Fibroblast of skin of scalp (primary cell): ENCODE measurements around the gene ACADSB.
A peak's percentile ranks its signal among the peaks of the same experiment; 100 is the strongest.

ENCODE experiments used
- DNase-seq: peaks from one replicate; pipeline ENCODE4 v3.0.0-alpha.2; 2013

Gene ACADSB

DNA sequence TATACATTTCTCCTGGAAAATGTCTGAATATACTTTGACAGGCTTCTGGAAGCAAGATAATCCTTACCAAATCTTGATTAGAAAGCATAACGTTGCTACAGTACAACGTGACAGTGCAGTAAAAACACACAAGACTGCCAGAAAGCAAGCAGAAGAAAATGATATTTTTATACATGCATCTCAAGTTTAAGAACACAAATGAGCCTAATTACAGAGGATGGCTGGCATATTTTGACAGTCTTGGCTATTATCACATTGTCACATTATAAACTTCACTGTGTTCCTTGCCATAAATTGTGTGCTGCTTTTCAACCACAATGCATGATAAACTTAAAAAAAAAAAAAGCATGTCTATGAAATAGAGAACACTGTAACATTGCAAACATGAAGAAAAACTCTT is 4.5 kb upstream of the ACADSB start:
- DNase-seq, result no peak

DNA sequence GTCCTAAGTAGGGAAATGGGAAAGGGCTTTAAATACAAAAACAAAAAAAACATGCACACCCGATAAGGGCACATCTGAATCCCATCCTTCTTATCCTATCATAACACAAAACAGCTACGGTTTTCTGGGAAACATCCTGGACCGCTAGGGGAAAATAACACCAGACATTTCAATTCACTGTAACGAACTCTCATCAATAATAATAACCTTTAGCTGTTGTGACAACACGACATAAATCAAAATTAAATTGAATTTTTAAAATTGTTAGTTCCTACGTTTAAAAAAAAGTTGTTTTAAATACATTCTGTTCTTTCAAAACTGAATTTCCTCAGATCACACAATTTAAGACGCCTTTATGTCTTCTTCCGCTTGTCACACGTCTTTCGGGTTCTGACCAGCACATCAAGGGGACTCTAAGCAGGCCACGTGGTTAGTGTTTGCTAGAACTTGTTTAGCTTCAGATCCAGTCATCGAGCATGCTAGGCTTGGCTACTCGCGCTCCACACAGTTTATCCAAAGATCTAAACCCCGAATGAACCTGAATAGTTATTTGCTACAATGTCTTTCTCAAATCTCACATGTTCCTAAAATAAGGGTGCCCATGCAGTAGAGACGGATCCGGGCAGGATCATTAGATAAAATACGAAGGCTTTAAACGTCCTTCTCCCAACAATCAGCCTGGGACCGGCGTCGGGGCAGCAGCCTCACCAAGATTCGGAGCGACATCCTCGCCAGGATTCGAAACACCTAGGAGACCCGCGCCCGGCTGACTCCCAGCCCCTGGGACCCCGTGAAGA is 1.1 kb upstream of the ACADSB start:
- peak; percentile 33 for DNase-seq

DNA sequence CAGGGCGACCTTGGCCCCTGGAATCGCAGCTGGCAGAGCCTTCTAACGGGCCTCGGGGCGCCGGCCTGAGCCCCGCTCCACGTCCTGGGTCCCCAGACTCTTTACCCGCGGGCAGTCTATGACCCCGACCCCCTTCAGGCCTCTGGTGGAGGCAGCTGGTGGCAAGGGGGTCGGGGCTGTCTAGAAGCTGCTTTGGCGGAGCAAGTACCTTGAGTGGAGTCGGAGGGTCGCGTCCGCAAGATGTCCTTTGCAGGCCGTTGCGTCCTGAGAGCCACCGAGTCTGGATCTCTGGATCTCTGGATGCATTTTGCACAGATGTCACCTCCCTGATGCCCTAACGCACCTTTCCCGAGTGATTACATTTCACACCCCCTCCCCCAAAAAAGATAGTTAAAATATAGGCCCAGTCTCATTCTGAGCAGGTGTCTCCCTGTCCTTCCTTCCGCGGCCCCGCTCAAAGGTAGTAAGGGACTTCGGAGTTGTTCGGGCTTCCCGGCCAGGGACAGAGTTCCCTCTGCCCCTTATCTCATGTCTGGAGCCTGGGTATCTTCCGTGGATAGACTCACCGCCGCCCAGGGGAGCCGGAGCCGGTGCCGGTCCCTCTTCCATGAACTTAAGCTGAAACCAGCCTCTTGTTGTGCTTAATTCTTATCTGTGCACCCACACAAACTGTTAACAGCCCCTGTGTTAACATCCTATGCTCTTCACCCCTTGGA is 457 bp downstream of the ACADSB start:
- peak; percentile 2 for DNase-seq

DNA sequence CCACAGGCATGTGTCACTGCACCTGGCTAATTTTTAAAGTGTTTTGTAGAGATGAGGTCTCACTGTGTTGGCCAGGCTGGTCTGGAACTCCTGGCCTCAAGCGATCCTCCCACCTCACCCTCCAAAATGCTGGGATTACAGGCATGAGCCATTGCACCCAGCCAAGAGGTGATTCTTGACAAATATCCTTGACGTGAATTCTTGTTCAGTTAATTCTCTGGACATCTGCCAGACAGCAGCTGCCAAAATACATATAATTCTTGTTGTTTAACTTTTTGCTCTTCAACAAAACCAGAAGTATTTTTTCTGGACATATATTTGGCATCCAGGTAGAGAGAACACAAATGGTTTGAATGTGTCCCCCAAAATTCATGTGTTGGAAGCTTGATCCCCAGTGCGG is 3.2 kb downstream of the ACADSB start:
- no peak for DNase-seq

DNA sequence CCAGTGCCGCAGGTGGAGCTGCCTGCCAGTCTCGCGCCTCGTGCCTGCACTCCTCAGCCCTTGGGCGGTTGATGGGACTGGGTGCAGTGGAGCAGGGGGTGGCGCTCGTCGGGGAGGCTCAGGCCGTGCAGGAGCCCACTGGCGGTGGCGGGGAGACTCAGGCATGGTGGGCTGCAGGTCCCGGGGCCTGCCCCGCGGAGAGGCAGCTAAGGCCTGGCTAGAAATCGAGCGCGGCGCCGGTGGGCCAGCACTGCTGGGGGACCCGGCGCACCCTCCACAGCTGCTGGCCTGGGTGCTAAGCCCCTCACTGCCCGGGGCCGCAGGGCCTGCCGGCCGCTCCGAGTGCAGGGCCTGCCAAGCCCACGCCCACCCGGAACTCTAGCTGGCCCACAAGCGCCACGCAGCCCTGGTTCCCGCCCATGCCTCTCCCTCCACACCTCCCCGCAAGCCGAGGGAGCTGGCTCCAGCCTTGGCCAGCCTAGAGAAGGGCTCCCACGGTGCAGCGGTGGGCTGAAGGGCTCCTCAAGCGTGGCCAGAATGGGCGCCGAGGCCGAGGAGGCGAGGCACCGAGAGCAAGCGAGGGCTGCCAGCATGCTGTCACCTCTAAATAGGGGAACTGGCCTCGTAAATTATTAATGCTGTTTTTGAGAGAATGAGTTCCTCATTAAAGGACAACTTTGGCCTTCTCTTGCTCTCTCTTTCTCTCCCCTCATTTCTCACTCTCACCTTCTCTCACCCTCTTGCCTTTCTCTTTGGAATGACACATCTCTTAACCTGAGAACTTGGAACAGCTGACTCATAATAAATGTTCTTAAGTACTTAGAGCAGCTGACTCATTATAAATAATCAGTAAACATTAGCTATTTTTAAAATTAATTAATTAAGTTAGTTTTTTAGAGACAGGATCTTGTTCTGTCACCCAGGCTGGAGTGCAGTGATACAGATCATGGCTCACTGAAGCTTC is 4.9 kb downstream of the ACADSB start:
- no peak for DNase-seq

DNA sequence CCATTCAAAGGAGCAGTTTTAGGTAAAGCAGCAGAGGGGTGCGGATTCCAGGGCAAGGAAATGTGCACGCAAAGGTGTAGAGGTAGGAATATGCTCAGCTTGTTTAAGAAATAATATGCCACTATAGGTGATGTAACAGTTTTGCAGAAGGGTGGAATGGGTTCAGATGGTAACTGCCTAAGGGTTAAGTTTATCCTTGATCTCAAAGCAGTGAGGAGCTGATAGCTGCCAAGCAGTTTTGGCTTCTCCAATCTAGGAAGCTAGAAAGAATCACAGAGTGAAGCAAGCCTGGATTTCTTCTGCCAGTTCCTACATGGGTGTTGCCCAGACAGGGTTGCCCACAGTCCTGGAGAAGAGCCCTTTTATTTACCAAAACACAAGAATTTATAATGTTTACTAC is 6.0 kb downstream of the ACADSB start:
- DNase-seq, result no peak

DNA sequence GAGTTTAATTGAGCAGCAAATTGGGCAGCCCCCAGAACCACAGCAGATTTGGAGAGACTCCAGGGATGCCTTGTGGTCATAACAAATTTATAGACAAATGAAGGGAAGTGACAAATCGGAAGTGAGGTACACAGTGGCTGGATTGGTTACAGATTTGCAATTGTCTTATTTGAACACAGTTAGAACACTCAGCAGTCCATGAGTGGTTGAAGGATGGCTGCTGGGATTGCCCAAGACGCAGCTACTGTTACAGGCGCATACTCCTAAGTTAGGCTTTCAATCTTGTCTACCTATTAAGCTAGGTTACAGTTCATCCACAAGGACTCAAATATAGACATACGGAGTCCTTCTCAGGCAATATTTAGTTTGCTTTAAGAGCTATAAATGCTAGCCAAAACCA is 7.4 kb downstream of the ACADSB start:
- no peak for DNase-seq

DNA sequence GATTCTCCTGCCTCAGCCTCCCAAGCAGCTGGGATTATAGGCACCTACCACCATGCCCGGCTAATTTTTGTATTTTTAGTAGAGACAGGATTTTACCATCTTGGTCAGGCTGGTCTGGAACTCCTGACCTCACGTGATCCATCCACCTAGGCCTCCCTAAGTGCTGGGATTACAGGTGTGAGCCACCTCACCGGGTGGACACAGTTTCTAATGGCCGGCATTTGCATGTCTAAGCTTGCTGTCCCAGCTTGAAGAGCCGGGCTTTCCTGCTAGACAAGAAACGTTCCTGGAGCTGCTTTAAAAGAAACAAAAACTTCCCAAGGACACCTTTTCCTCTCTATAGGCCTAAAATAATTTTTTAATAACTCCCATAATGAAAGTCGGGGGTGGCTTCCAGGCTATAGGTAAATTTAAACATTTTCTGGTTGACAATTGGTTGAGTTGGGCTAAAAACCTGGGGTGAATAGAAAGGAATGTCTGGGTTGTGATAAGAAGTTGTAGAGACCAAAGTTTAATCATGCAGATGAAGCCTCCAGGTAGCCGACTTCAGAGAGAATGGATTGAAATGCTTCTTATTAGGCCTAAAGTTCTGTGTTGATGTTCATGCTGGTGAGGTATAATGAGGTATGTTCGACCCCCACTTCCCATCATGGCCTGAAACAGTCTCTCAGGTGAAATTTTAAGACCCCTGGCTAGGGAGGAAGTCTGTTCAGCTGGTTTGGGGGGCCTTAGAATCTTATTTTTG is 8.8 kb downstream of the ACADSB start:
- no peak for DNase-seq

DNA sequence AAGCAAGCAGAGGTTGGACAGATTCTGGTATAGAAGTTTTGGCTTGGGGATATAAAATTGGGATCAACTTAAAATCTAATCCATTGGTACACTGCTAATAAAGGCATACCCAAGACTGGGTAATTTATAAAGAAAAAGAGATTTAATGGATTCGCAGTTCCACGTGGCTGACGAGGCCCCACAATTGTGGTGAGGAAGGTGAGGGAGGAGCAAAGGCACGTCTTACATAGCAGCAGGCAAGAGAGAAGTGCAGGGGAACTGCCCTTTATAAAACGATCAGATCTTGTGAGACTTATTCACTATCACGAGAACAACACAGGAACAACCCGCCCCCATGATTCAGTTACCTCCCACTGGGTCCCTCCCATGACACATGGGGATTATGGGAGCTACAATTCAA is 9.7 kb downstream of the ACADSB start:
- DNase-seq, result no peak

DNA sequence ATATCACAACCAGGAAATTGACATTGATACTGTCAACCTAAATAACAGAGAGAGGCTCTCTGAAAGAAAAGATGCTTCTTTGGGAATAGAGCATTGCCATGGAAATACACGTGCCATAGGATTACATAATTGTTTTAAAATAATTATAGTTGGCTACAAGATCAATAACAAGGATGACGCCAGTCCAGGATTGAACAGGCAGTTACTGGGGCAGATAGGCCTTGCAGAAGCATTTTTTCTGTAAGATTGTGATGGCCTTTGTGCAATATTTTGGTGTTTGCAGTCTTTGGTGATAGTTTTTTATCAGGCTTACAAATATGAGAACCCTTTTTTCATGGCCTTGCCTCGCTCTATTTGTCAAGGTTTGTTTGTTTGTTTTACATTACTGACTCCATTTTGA is 10.5 kb downstream of the ACADSB start:
- no peak for DNase-seq

DNA sequence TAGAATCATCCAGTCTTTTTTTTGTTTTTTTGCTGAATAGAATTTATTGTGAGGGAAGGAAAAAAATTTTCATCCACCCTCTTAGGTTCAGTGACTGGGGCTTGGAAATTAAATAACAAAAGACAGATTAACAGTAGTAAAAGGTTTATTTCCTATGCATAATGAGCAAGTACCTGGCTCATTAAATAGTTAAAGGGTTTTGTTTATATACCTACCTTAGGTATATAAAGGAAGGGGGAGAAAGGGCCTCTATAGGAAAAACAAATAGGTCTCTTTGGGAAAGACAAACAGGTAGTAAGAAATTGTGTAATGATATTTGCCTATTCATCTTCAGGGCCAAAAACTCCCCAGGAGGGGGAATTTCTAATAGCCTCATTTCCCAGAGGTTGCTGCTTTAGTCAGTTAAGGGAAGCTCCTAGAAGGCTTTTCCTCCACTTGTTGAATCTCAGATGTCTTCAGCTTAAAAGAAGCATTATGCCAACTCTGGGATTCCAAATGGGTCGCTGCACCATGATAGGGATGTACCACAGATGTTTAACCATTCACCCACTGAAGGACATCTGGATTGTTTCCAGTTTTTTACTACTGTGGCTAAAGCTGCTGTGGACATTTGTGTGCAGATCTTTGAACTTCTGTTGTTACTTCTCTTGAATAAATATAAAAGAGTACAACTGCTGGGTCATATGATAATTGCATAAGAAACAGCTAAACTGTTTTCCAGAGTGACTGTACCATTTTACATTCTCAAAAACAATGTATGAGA is 11.3 kb downstream of the ACADSB start:
- DNase-seq, result no peak

DNA sequence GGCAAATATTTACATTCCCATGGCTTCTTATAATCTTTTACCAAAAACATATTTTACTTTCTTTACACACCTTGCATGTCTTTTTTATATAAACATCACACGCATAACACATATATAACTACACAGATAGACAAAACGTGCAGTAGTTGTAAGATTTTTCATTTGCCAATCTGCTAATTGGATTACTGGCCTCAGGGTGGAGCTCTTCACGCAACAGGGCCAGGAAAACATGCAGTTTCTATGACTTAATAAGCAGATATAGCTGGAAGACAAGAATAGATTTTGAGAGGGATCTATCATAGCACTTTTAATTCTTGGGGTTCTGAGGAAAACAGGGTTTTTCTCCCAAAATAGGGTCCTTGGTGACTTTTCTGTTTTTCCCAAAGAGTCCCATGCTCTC is 12.7 kb downstream of the ACADSB start:
- DNase-seq, result no peak

DNA sequence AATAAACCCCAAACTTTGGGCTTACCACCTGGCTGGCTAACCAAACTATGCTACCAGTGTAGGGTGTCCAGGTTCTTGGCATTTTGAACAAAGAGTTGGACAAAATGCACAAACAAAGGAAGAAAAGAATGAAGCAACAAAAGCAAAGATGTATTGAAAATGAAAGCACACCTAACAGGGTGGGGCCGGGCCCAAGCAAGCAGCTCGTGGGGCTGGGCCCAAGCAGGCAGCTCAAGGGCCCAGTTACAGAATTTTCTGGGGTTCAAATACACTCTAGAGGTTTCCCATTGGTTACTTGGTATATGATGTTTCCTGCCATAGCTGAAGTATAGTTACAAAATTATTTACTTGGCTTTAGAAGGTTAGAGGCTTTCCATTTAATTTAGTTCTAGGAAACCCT is 15.7 kb downstream of the ACADSB start:
- DNase-seq, result no peak

DNA sequence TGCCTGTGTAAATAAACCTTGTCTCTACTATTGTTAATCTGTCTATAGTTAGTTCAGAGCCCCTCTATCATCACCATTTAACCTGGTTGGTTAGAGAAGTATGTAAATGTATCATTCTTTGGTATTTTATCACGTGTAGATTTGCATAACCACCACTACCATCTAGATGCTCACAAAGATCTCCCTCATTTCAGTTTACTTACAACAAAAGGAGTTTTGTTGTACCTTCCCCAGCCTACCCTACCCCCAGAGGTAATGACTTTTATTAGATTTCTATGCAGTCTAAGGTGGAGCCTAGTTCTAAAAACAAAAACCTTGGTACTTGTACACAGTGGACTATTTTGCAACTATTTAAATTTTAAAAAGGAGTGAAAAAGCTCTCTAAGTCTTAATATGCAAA is 17.5 kb downstream of the ACADSB start:
- DNase-seq, result no peak

DNA sequence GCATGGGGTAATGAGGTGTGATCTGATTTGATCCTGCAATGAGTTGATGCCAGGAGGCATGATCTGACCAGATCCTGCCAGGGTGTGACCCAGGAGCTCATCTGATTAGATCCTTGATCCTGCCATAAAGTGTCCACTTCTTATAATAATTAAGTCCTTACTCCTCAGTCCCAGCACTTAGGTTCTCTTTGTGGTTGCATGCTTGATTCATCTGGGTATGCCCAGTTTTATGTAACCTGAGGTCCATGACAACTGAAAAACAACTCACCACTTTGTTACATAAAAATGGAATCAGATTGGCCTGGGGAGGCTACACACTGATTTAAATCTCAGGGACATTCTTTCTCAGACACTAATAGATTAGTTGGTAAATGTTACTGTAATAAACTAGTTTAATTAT is 19.1 kb downstream of the ACADSB start:
- no peak for DNase-seq

DNA sequence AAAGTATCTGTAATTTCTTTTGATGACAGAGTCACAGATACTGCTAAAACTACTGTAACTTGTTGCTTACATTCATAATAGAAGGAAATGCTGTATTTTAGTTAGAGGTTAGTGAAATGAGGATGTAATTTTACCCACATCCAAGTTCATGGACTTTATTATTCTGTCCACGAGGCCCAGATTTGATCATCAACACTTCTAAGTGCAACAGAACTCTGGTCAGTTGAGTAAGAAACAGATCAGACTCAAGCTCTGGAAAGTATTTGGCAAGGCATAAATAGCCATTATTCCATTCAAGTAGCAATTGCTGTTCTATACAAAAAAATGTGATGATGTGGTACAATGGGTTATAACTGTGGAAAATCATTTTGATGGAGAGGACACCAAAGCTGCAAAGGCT is 22.3 kb downstream of the ACADSB start:
- no peak for DNase-seq

DNA sequence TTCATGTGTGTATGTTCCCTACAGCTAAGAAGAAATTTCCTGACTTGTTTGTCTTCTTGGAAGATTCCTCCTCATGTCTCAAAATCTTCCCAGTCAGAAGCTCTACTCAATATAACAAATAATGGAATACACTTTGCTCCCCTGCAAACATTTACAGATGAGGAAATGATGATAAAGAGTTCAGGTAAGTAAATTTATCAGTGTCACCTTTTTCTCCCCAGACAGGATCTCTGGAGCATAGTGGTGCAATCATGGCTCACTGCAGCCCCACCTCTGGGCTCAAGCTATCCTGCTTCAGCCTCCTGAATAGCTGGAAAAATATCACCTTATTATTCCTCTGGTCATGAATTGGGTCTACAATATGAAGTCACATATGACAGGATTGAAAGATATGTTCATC is 25.5 kb downstream of the ACADSB start:
- no peak for DNase-seq

DNA sequence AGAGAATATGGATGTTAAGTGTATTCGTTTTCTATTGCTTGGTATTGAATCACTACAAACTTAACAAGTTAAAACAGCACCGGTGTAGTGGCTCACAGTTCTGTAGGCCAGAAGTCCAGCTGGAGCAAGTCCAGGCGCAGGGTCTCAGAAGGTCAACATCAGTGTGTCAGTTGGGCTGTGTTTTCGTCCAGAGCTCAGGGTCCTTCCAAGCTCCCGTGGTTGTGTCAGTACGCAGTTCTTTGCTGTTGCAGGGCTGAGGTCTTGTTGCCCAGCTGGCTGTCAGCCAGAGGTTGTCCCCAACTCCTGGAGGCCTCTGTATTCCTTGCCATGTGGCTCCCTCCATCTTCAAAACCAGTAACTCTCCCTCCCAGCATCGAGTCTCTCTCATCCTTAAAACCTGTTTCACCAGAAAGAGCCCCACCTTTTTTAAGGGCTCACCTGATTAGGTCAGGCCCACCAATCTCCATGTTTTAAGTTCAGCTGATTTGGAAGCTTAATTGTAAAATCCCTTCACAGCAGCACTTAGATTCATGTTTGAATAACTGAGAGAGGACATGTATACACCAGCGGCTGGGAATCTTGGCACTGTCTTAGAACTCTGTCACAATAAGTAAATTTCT is 26.8 kb downstream of the ACADSB start:
- no peak for DNase-seq

DNA sequence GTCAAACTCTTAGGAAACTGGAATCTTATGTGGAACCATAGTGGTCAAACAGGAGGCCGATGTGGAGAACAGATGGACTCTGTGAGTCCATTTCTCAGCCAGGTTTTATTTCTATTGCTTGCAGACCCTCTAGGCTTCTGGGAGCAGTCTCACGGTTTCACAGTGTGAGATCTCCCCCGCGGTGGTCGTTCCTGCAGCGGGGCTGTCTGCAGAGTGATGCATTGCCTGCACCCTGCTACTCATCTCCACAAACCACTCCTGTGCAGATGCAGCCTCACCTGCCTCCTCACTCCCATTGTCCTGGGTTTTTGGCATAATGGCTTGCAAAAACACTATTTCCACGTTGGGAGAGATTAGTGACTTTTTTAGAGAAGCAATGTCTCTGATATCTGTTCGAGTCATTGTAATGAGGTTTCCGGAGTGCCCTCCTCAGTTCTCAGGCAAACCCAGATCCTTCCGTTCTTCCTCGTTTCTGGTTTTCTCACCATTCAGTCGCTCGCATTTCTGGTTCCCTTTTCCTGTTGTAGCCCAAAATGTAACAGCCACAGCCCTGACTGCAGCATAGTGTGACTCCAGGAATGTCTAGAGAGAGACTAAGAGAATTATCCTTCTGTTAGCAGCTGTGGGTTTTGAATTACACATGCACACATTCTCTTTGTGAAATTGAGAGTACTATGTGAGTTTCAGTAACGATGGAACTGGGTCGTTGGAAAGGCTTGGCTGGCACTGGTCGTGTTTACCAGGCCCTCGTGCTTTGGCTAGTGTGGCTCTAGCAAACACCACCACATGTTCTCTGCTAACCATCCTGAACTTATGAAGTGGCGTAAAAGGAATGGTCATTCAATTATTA is 30.2 kb downstream of the ACADSB start:
- DNase-seq, result no peak

DNA sequence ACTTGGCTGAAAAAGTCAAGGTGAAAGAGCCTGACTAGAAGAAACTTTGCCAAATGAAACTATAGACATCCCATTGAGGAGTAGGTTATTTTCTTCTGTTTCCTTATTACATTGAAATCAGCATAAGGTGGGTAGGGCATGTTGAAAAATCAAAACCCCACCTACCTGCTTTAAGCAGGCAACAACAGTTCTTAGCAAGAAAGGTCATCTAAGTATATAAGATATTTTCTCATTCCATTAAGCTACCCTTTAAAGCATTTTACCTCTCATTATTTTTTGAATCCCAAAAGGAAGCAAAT is 30.8 kb downstream of the ACADSB start:
- no peak for DNase-seq
